COLO668 (cell line): ENCODE results near the gene PLCB1.
A peak's percentile ranks its signal among the peaks of the same experiment; 100 is the strongest.
"Not testable (repeated sequence)": the region's sequence is repeated elsewhere in the genome, so short reads cannot be mapped to it uniquely, and the experiment has no call there.

Source experiments
- DNase-seq: peaks from one replicate; lab custom pipeline; 2025; ENCODE audit not compliant: unreplicated experiment; lab: John Stamatoyannopoulos, UW

PLCB1 gene

DNA sequence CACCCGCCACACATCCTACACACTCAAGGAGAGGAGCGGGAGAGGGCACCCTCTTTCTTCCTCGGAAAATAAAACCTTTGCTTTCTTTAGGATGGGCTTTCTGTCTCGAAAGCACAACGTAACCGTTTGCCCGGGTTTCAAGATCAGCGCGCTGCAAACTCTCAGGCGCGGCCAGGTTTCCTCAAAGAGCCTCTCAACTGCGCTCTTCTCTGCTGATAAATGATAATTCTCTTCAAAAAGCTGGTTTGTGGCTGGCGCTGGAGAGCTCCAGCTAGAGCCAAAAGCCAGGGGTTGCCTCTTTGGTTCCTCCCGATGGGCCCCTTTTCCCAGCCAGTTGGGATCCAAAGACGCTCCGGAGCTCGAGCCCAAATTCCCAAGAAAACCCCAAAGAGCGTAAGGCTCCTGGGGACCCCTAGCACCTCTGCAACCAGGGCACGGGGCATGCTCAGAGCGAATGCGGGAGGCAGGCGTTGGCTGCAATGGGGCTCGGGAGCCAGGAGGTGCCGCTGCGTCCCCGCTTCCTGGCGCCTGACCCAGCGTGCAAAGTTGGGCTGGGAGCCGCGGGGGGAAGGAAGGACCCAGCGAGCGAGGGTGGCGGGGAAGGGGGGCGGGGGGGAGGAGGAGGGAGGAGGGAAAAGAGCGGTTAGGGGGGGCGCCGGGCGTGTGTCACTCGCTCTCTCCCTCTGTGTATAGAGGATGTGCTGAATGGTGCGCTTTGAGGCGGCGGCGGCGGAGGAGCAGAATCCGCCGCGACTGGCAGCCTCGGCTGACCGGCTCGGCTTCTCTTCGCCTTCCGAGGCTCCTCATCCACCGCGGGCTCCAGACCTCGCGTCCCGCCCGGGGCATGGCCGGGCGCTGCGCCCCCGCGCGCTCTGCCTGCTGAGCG lies at the start of gene PLCB1:
Gene PLCB1 (plus strand): TSS at position 669 of the 886 bp plus-strand sequence. CDS start 386 bp downstream, outside the sequence.
- peak; percentile 84 for DNase-seq

DNA sequence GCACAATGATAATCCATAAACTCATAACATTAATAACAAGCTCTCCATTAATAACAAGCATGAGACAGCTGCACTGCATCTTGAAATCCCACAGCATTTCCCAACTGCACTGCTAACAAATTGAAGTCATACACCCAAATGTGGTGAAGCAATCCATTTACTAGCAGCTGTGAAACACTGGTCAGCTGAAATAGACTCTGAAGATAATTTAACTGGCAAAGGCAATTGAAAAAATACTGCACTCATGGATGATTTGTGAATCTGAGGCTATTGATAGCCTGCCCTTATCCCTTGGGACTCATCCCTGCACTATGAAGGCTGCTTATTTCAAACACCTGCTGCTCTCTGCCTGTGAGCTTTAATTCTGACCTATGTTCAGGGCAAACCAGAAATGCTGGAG lies 49.1 kb upstream of the PLCB1 start:
- no peak for DNase-seq

DNA sequence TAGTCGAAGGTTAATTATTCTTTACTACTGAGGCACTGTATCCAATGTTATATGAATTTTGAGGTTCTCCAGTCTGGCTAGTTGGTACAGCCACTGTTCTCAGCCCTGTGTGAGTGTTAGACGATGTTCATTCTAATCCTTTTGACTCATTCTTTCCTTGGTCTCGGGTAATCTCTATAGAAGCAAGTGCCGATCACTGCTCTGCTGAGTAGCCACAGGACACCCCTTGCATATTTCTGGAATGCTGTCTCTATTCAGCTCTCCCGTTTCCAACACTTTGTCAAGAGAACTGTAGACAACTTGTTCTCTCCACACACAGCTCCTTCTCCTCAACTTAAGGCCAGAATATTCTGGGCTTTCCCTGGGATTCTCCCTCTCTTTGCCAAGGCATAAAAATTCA lies 42.4 kb upstream of the PLCB1 start:
- DNase-seq: no peak

DNA sequence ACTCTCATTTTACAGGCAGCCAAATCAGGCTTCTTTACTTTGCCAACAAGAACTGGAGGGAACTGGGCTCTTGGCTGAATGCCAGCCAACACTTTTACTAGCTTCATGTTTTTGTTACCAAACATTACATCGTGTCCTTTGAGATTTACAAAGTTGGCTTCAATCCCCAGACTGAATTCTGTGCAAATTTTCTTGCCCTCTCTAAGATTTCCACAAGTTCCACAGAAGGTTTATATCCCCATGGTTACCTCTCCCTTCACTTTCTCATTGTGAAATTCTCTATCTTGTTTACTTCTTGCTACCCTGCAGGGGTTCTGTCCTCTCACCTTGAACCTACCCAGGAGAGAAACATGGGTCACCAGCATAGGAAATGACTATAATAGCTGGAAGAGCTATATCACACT lies 37.6 kb upstream of the PLCB1 start:
- no peak for DNase-seq

DNA sequence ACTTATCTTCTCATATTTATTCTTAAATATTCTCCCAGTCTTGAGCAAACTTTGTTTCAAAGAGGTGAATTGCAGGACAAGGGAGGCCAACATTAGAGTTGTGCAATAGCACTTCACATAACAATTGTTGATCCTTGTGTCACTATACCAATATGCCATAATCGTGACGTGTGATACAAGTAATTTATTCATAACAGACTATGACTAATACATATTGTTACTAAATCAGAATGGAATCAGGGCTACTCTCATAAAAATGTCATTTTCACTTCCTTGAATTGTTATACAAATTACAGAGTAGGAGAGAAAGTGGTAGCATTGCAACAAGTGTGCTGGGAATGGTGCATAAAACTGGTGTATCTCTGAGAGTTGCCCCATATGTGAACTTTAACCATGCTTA lies 37.2 kb upstream of the PLCB1 start:
- DNase-seq: no peak

DNA sequence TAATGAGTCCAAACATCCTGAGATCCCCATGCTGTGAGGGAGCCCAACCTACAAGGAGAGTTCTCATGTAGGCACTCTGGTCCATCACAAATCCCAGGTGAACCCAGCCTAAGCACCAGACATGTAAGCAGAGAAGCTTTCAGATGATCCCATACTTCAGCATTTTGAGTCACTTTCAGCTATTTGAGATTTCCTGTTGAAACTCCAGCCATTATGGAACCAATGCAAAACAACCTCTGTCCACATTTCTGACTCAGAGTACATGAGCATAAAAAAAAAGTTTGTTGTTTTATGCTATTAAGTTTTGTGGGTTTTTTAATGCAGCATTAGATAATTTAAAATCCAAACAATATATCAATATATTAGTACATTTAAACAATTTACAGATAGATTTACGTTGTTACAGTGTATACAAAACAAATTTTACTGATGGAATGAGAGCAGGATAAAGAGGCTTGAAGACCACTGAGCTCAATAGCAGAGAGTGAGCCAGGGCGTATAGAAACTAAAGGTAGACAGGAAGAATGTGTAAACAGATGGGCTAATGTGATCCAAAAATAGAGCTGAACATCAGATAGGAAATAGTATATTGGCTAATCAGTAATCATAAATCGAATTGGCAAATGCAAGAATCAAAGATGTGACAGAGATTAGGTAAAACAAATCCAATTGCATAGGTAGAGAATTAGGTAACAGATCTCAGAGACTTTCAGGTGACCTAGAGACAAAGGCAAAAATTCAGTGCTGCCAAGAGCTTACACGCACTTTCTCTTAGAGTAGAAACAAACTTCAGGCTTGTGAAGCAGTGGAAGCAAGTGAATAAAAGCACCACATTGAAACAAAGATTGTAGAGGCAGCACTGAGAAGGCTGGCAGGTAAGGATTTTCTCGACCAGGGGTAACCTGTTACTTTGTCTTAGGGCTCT lies 36.2 kb upstream of the PLCB1 start:
- DNase-seq: no peak

DNA sequence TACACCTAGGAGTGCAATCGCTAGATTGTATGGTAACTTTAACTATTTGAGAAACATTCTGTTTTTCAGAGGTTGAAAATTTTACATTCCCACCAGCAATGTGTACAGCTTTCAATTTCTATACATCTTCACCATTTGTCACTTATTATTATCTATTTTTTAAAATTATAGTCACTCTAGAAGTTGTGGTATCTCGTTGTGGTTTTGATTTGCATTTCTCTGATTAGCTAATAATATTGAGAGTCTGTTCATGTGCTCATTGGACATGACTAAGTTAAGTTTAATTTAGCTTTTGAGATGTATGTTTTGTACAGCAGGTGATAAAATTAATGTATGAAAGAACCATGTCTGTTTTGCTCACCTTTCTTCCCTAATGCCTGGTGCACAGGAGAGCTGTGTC lies 34.8 kb upstream of the PLCB1 start:
- no peak for DNase-seq

DNA sequence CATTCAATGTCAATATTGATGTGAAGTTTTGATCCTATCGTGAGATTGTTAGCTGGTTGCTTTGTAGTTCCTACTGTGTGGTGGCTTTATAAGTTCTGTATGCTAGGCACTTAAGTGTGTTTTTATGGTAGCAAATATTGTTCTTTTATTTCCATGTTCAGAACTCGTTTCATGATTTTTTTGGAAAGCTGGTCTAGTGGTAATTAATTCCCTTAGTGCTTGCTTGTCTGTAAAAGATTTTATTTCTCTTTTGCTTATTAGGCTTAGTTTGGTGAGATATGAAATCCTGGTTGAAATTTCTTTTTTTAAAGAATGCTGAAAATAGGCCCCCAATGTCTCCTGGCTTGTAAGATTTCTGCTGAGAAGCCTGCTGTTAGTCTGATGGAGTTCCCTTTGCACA lies 27.8 kb upstream of the PLCB1 start:
- DNase-seq: no peak

DNA sequence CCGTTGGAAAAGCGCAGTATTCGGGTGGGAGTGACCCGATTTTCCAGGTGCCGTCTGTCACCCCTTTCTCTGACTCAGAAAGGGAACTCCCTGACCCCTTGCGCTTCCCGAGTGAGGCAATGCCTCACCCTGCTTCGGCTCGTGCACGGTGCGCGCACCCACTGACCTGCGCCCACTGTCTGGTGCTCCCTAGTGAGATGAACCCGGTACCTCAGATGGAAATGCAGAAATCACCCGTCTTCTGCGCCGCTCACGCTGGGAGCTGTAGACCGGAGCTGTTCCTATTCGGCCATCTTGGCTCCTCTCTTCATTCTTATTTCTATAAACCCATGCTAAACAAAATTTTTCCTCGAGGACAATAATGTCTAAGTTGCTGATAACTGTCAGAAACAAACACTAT lies 17.5 kb upstream of the PLCB1 start:
- not testable (repeated sequence) for DNase-seq

DNA sequence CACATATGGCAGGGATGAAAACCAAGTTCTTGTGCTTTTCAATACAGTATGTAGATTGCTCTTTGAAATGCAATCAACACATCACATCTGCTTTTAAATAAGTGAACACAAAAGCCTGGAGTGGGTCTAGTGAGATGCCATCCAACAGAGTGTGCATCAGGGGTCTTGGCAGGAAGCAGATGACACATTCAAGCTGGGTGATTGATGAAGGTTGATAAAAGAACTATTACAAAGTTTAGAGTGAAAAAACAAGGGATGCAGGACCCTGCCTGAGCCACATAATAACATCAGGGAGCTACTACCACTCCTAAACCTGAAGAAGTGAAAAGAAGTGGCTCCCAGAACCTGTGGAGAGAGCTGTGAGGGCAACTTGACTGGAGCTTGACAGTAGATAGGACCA lies 16.6 kb upstream of the PLCB1 start:
- DNase-seq: no peak

DNA sequence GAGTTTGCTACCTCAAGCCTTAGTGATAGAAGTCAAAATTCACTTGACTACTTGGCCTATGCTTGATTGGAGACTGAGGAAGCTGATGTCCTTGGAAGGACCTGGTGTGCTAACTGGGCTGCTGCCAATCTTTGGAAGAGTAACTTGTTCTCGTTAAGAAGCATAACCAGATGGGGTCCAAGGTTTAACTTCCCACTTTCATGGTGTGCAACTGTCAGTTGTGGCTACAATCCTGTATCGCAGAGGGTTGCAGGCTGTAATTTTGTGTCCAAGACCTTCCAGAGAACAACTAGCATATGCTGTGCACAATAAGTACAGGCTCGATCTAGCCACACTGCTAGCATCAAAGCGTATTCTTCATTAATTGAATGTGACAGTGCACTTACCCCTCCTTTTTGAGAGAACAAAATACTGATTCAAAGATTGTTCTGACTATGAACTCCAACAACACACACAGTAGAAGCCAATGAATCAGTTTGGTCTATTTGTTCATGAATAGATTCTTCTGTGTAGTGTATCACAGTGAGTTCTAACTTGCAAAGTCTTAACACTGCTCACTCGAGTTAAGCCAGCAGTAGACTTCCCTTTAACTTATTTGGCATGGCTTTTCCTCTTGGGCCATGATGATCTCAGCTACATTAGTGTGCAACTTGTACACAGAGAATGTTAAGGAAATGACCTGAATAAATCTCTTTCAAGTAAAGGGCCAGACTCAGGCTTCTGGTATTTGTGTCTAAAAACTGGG lies 15.8 kb upstream of the PLCB1 start:
- no peak for DNase-seq

DNA sequence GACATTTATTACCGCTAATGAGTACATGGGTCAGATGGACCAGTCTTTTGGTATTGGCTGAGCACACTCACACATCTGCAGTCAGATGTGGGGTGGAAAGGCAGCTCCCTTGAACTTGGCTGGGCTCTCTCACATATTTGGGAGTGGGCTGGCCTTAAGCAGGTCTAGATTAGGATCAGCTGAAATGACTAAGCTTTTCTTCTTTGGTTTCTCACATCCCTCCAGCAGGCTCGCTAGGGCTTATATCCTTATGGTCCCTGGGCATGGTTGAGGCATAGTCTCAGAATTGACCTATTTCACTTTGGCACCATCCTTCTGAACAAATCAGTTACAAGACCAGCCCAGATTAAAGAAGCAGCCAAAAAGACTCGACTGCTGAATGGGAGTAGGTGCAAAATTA lies 14.4 kb upstream of the PLCB1 start:
- no peak for DNase-seq

DNA sequence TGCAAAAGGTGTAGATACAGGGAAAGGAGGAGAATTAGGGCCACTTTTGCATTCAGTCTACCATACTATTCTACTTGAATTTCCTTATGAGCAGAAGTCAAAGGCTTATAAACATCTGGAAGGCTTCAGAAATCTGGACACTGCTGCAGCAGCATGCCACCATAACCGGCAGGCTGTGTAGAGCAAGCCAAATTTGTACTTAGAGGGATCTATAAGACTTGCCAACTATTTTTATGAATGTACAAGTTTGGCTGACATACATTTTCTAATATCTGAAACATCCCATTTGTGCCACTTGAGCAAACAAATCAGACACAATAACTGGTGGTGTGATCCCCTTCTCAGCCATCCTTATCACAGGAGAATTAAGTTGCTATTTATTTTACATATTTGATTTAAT lies 14.0 kb upstream of the PLCB1 start:
- no peak for DNase-seq

DNA sequence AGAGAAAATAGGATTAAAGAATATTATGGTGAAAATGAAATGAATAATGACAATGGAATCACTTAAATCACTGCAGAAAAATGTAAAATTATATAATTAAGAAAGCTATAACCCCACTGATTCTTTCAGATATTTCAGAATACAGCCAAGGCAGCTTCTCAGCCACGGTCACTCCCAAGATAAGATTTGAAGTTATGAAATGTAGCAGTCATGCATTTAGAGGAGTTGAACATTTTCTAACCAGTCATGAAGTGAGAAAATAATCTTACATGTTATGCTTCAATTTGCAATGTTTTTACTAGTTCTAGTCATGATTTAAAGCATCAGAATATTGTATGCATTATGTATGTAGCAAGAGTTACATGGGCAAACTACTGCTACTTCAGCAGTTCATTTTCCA lies 13.3 kb upstream of the PLCB1 start:
- no peak for DNase-seq

DNA sequence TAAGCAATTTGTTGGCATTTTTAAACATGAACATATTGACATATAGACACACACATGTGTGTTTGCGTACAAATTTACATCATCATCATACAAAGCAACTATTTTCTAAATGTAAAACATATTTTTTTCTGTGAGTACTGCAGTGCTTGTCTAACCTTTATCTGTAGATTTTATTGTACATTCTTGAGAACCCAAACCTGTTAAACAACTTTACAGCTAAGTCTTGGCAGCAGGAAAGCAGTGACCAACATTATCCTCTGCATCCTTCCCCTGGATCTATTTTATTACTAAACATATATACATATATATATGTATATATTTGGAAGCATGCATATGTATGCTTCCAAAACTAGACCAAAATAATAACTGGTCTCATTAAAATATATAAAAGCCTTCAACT lies 10.4 kb upstream of the PLCB1 start:
- no peak for DNase-seq

DNA sequence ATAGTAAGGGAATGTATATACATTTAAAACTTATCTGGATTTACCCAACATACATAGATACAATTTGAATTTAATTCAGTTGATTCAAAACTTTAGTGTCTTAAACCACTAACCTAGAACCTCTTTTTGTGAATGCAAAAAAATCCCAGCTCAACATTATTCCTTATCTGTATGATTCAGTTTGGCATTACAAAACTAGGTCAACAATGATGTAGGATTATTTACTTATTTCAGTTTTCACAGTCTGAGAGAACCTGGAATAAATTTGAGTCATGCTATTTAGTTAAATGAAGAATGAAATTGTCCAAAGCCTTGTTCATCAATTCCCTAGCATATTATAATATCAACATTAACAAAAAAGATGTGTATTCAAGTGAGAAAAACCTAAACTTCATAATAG lies 7.4 kb upstream of the PLCB1 start:
- no peak for DNase-seq

DNA sequence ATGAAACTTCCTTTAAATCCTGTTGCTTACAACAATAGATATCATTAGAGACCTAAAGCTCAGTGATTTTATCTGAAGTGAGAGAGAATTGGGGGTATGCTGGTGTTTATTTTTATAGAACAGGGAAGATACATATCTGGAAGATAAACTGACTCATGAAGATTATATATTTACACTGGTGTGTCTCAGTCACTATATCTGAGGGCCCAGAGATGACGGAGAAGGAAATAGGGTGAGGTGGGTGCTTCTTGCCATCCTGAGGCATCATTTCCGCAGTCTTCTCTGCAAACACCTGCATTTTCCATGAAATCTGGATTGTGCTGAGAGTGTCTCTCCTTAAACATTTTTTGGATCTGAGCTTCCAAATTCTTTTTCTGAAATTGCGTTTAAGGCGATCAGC lies 5.9 kb upstream of the PLCB1 start:
- DNase-seq: no peak

DNA sequence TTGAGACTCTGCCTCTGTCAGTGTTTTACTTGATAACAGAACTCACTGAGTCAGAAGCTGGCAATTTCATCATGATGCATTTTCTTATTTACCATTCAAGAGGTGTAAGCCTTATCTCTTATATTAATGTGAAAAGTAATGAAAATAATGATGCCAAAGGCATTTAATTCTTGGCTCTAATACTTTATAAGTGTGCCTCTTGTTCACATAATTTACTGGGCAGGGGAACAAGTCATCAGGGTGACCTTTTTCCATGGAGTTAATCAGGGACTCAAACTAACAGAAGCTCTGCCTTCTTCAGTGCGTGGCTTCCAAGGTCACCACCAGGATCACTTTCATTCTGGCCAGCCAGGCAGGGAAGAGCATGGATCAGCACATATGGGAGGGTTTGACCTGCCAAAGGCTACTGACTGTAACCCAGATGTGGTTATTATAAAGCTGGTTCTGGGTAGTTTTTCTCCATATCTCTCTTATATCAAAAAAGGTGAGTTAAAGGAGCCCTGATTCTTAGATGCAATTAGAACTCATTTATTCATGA lies 5.2 kb upstream of the PLCB1 start:
- DNase-seq: no peak

DNA sequence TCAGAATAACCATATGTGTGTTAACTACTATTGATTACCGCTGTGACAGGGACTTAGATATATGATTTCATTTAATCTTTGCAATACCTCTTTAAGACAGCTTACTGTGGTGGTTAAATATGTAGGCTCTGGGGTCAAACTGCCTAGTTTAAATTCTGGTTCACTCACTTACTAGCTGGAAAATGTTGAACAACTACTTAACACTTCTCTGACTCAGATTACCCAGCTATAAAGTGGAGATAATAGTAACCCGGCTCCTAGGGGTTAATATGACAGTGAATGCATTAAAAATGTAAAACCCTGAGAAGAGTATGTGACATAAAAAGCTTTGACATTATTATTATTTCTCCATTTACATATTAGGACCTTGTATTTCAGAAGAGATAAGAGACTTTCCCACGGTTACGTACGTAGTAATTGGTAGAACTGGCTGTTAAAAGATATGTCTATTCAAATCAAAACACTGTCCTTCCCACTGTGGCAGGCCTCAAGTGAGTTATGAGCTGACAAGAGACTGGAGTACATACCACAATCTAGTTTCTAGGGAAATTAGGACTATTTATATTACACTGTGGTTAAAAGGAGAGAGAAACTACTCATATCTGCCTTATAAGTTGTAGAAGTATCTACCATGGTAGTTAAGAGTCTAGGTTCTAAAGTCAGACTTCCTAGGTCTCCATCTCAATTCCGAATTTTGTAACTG lies 4.4 kb upstream of the PLCB1 start:
- no peak for DNase-seq

DNA sequence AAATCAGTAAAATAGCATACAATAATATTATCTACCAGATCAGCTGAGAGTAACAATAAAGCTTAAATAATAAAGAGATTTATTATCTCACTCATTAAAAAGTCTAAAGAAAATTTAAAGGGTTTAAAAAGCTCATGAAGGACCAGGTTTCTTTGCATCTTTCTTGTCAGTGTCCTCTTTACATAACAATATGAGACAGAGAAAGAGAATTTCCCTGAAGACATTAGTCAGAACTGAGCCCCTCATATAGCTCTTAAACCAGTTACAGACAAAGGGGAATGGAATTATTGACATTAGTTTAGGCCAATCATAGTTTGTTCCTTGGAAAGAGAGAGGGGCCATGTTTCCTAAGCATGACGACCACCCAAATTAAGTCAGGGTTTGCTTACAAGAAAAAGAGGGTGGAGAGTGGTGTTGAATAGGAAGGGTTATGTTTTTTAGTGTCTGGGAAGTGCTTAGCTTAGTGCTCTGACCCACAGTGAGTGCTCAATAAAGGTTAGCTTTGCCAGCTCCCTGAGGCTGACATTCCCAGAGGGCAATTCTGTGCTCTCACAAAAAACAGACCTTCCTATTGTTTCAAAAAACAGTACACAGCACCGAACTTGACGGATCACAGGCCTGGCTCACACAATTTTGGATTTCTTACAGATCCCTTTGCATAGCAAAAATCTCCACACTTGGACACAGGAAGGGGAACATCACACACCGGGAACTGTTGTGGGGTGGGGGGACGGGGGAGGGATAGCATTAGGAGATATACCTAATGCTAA lies 3.6 kb upstream of the PLCB1 start:
- no peak for DNase-seq
